ENCODE data around the gene SAMD11.
A peak's percentile ranks its signal among the peaks of the same experiment; 100 is the strongest.

GRCh38 chr1:940107-941014 is 16.6 kb downstream of the SAMD11 start:
- TF ChIP-seq EZH2 (IDR thresholded peaks at IDR 0.05; ENCODE audit: borderline replicate concordance, low read length) (peak; percentile 99), CTCF (conservative IDR thresholded peaks at IDR 0.05 in 1 of 2, IDR thresholded peaks at IDR 0.05 in 1 of 2; ENCODE audit: extremely low read depth in 1 of 2, insufficient read depth in 1 of 2, low read depth in 1 of 2, low read length in 2 of 2) (no peak)

All from mammary epithelial cell (primary cell).